VCaP (cell line): Measurements from ENCODE around the gene CMTR1.

Source experiments
- H3K27ac ChIP-seq: fragments of 450-650 bp; 2 replicates; pipeline ENCODE4 v1.5.1; 2017
- CTCF ChIP-seq: fragments of 450-650 bp; conservative IDR thresholded peaks from 2 replicates; pipeline ENCODE4 v1.5.1; 2017; ENCODE audit warnings: mild to moderate bottlenecking, moderate library complexity

Gene CMTR1

GRCh38 chr6:37426058-37426944 is 6.7 kb upstream of the CMTR1 start:
- H3K27ac ChIP-seq = no peak overlapping the region
- no peak for TF ChIP-seq CTCF

DNA sequence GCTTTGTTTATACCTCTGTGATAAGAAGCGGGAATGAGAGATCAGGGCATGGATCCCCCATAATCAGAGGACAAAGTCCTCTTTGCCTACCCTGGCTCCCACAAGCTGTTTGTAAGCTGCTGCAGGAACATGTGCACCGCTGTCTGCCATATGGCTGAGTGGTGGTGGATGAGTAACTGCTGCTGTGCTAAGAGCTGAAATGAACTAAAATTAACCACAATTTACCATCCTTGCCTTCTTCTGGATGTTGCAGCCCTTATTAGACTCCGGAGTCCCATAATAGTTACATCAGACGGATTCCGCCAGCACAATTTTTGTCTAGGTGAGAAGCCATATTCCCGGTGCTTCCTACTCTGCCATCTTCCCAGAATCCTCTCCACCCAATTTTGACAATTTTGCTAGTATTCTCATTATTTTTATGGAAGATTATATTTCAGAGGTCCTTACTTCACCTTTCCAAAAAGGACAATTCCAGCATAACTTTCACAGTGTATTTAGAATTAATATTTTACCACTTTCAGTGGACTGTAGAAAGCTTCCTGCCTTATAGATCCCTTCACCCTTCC is 6.0 kb upstream of the CMTR1 start:
- no peak for TF ChIP-seq CTCF
- no peak overlapping the region for H3K27ac ChIP-seq

- H3K27ac ChIP-seq = no peak overlapping the region
Observed at GRCh38 chr6:37429352-37429750, 3.7 kb upstream of the CMTR1 start.

GRCh38 chr6:37432590-37432915 is 468 bp upstream of the CMTR1 start:
- peak overlapping the region; percentile 78 for H3K27ac ChIP-seq
- TF ChIP-seq CTCF = no peak

More at GRCh38 chr6:37429352-37429750, 3.7 kb upstream of the CMTR1 start:
- TF ChIP-seq CTCF = no peak

GRCh38 chr6:37433657-37434271 is 743 bp downstream of the CMTR1 start:
- TF ChIP-seq CTCF = no peak
- H3K27ac ChIP-seq = peak overlapping the region; percentile 78

DNA sequence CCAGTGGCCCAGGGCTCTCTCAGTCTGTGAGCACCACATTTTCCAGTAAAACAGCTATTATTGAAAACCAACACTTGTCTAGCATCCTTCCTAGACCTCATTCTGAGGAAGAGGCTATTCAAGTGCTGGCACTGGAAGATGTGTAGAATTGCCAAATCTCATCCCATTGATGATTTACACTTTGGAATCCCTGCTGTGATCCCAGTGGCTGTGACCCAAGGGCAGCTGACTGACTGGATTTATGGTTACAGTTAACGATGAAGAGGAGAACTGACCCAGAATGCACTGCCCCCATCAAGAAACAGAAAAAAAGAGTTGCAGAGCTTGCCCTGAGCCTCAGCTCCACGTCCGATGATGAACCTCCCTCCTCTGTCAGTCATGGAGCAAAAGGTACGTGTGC is 2.4 kb downstream of the CMTR1 start:
- H3K27ac ChIP-seq = no peak overlapping the region
- TF ChIP-seq CTCF = no peak

DNA sequence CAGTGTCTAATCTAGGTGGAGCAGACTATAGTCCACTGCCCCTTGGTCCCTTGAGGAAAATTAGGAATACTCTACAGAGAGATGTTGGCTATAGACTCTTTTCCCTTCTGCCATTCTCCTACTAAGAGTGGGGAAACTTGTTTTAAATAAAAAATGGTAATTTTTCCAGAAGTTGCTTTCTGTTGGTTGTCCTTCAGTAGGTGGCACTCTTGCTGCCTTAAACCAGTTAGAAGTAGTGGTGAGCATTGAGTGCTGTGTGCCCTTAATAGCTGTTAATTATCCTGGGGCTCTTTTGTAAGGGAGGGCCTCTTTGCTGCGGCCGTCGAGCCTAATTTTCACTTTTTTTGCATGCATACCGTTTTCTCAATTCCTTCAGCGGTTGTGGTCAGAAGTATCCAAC is 2.8 kb downstream of the CMTR1 start:
- H3K27ac ChIP-seq = no peak overlapping the region
- 0 out of 2 replicates have a peak, but pooled peaks have one; percentile 6 for TF ChIP-seq CTCF
